Stimulated activated CD8-positive, alpha-beta memory T cell treated with anti-CD3 and anti-CD28 coated beads, Interleukin-12 subunit alpha, Interleukin-12 subunit beta, amount 100 ng/mL, for 24 hours (primary cell): ENCODE data around the gene ANO10.
"Not testable (repeated sequence)": the region's sequence is repeated elsewhere in the genome, so short reads cannot be mapped to it uniquely, and the experiment has no call there.

Experiments
- DNase-seq: peaks from one replicate; pipeline ENCODE4 v3.0.0-alpha.2; 2020; ENCODE audit errors: extremely low read depth

ANO10 gene

DNA sequence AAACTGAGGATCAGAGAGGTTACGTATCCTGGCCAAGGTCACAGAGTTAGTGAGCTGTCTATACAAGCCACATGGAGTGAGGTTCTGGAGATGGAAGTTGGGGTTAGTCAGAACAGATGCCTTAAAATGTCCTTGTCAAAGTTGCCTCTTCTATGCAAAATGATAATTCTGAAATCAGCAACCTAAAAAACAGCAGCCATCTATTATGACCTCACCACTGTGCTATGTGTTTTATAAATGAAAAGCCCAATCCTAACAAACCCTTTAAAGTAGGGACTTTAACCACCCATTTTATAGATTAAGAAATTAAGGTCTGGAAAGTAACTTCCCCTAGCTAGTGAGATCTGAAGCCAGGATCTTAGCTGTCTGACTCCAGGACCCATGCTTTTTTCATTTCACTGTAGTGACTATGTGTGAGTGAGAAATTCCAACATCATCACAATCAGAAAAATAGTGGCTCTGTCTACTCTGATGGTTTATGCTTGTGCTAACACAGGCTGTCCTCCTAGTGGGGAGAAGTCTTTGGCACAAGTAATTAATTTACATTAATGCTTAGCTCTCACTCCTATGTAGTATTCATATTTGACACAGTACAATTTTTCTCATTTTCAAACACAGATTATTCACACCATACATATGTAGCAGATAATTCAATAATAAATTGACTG lies 143.6 kb downstream of the ANO10 start:
- DNase-seq: no peak

DNA sequence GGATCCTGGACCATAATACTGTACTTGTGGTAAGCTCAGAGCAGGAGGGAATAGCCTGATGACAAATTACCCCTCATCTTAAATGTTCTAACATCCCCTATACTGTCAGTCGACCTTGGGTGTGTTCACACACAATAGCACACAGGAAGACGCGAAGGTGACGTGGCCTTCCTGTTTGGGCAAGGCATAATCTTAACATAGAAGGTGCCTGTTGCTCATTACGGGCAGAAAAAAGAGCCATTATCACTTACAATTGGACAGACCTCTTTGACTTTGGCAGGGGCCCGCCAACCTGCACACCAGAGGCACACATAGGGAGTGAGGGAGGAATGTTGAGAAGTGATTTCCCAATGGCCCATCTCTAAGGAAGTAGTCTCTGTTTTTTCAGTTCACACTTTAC lies 144.2 kb downstream of the ANO10 start:
- DNase-seq: peak; percentile 24

DNA sequence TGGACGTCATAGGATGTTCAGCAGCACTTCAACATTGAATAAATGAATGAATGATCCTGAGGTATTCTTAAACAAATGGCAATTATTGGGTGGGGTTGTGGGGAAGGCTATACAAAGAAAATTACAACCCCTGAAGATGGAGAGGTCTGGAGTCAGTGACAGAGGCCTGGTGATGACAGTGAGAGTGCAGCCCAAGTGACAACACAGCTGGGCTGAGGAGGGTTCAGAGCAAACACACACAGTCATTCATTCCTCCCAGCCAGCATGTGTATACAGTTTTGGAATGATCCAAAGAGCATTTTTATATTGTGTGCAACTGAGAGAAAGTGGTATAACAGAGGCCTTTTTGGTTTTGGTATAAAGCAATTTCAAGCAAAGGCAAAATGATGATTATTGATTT lies 148.1 kb downstream of the ANO10 start:
- no peak for DNase-seq

DNA sequence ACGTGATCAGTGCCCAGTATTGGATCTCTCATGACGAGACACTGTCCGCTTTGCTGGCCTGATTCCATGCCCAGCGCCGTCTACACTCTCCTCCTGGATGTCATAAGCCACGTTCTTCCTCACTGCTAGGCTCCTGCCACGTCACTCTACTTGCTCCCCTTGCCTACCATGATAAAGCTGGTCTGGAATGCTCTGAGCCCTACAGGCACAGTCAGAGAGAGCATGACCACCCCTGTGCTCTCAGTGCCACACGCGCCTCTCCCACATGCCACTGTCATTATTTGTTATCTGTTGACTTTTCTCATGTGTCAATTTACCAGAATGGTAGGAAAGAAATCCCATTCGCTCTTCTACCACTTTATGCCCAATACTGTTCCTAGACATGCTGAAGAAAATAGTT lies 148.6 kb downstream of the ANO10 start:
- DNase-seq: no peak

DNA sequence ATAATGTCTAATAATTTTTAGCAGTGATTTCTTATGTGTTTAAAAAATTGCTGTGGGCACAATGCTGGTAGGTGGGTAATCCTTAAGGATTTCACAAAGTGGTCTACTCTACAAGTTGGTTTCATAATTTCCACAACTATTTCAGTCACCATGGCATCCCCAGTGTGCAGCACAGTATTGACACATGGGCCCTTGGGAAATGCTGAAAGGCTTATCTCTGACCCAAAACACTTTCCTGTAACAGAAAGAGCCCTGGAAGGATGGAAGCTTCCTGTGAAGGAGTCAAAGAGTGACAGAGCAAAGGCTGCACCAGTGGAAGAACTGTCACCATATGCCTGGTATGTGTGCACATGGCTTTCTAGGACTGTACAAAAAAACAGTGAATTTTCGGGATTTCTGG lies 153.7 kb downstream of the ANO10 start:
- no peak for DNase-seq

DNA sequence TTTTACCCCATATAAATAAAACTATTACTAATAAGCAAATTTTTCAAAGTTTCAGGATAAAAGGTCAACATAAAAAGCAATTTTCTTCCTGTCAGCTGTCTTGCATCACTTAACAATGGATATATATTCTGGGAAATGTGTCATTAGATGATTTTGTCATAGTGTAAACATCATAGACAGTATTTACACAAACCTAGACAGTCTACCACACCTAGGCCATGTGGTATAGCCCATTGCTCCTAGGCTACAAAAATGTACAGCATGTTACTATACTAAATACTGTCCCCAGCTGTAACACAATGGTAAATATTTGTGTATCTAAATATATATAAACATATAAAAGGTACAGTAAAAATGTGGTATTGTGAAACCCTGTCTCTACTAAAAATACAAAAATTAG lies 156.7 kb downstream of the ANO10 start:
- no peak for DNase-seq

DNA sequence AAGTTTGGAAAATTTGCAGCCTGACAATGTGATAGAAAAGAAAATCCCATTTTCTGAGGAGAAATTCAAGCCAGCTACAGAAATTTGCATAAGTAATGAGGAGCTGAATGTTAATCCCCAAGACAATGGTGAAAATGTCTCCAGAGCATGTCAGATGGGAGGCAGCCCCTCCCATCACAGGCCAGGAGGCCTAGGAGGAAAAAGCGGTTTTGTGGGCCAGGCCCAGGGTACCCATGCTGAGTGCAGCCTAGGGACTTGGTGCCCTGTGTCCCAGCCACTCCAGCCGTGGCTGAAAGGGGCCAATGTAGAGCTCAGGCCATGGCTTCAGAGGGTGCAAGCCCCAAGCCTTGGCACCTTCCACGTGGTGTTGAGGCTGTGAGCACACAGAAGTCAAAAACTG lies 159.2 kb downstream of the ANO10 start:
- DNase-seq: not testable (repeated sequence)

DNA sequence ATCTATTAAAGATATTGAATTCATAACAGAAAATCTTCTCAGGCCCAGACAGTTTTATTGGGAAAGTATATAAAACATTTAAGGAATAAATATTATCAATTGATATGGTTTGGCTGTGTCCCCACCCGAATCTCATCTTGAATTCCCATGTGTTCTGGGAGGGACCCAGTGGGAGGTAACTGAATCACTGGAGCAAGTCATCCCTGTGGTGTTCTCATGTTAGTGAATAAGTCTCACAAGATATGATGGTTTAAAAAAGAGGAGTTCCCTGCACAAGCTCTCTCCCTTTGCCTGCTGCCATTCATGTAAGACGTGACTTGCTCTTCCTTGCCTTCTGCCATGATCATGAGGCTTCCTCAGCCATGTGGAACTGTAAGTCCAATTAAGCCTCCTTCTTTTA lies 160.5 kb downstream of the ANO10 start:
- no peak for DNase-seq

DNA sequence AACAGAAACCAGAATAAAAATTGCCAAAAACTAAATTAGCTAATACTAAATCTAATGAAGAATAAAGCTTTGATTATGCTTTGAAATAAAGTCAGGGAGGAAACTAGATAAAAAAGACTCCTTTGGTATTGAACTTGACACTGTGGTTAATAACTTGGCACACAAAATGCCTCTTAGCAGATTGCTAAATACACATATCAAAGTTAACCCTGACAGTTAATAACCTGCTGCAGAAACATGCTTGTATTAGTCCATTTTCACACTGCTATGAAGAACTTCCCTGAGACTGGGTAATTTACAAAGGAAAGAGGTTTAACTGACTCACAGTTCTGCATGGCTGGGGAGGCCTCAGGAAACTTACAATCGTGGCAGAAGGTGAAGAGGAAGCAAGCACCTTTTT lies 164.8 kb downstream of the ANO10 start:
- DNase-seq: not testable (repeated sequence)

DNA sequence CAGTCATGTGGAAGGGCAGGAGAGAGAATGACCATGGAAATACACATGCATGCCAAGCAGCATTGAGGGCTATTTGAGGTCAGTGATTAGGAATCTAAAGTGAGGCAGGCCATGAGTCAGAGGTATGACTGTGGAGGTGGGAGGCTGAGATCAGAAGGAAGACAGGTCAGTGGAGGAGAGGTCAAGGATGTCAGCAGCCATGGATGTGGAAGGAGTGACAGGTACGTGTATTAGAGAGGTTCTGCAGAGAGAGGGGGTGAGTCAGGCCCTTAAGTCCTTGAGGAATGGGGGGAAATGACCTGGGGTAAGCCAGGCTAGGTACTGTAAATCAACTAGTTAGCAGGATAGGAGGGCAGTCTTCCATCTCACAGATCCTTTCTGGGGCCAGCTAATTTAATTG lies 166.6 kb downstream of the ANO10 start:
- DNase-seq: no peak

DNA sequence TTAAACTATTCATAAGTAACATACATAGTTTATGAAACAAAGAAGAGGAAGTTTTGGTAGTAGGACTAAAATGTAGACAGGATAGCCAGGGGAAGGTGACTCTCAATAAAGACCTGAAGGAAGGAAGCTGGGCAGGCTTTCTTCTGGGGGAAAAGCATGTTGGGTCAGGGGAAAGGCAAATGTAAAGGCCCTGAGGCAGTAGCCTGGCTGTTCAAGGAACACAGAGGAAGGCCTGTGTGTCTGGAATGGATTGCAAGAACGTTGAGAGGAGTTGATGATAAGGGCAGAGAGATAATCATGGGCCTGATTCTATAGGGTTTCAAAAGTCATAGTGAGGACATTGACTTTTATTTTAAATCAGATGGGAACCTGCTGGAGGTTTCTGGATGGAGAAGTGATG lies 167.8 kb downstream of the ANO10 start:
- no peak for DNase-seq

DNA sequence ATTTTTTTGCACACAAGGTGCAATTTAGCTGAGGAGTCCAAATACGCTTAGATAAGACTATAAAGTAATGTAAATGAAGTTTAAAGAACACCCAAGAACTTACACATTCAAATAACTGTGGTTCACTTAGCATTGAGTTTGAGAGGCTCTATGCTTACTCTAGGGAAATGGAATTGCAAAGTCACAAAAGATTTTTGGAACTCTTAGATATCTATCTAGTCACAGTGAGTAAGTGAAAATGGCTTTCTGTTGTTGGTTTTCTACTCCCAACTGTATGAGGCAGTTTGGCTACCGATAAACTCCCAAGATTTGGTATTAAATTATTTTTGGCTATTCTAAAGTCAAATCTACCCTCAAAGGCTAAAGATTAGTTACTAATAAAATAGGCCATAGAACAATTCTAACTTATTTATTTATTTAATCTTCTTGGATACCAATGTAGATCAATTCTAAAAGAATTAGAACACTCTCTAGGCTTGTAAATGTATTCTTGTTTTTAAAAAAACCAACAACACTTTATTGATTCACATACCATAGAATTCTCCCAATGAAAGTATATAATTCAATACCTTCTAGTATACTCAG lies 170.0 kb downstream of the ANO10 start:
- DNase-seq: no peak

DNA sequence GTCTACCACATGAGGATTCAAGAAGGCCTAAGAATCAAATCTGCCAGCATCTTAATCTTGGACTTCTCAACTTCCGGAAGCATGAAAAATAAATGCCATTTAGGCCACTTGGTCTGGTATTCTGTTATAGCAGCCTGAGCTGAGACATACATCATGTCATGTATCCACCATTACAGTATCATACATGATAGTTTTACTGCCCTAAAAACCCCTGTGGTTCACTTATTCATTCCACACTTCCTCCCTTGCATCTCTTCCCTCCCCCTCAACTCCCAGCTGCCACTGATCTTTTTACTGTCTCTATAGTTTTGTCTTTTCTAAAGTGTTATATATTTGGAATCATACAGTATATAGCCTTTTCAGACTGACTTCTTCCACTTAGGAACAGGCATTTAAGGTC lies 173.7 kb downstream of the ANO10 start:
- no peak for DNase-seq

DNA sequence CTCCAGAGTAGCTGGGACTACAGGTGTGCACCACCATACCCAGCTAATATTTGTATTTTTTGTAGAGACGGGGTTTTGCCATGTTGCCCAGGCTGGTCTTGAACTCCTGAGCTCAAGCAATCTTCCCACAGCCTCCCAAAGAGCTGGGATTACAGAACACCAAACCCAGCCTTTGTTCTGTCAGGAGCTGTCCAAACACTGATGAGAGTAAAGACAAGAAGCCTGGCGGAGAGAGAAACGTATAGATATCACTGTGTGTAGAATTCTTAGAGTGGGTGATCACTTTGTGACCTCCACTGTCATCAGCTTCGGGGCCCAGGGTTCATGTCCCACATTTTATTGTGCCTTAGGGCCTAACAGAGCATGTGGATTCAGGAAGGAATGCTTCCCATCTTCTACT lies 176.0 kb downstream of the ANO10 start:
- DNase-seq: no peak

DNA sequence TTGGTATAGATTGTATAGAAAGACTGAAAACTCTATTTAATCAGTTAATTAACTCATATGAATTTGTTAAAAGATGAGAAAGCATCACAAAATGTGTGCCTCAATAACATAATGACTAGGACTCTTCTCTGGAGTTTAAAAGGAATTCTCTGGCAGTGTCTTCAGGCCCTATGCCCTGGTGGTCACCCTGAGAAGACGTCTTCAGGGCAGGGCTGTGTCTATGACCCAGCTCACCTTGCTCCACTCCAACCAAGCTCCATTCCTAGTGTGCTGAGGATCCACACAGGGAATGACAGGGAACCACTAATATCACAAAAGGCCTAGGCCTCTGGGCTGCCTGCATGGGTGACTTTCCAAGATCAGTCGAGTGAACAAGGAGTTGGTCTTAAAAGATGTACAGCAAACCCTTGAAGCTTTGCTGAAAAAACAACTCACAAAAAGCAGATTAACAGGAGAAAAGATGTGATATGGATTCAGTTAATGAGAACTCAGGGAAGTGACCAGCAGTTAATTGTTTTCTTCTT lies 178.9 kb downstream of the ANO10 start:
- no peak for DNase-seq

DNA sequence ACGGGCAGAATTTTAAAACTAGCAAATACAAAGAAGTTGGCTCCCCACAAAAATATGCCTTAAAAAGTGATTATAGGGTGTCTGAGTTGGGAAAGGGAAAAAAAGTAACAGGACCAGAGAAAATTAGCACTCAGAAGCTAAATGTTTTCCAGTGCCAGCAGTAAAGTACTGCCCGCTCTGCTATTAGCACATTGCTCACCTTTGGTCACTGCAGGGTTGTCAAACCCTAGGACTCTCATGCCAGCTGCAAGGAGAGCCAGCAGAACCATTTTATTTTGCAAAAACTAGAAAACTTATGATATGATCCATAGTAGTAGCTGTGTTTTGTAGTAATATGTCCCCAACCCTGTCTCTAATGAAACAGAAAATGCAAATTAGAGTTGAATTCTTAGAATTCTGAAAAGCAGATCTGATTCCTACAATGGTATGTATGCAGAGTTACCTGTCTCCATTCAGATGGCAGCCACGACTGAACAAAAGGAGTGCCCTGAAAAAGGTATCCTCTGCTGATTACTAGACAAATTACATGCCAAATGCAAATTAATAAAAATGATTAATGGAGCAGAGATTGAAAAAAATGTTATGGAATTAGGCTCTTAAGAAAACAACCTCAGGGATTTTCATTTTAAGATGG lies 185.2 kb downstream of the ANO10 start:
- no peak for DNase-seq

DNA sequence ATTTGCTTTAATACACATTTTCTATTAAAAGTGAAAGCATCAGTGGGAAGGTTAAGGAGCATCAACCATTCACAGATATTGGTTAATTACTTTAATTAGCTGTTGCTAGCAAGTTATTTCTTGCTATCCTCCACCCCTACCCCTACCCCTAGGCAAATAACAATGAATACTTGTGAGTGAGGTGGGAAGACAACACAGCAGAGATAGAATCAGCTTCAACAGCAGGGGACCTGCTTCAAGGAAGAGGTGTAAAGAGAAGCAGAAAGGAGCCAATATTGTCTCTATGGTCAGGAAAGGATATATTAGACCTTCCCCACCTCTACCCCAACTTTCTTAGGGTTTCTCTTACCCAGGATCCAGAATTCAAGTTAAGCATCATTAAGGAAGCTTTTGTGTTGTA lies 186.1 kb downstream of the ANO10 start:
- no peak for DNase-seq

DNA sequence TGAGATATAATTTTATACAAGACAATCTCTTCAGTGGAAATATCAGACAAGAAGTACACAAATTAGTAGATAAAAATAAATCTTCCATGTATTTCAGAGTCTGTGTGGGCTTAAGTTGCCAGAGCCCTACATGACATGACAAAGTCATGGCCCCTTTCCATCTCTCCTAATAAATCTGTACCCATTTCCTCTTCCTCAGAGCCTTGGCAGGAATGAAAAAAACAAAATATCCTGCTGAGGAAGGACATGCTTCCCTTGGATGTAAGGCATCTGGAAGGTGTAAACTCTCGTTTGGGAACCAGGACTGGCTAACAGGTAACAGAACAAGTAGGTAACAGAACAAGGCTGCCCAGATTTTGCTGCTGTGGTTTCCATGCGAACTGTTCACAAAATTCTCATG lies 187.4 kb downstream of the ANO10 start:
- DNase-seq: no peak

DNA sequence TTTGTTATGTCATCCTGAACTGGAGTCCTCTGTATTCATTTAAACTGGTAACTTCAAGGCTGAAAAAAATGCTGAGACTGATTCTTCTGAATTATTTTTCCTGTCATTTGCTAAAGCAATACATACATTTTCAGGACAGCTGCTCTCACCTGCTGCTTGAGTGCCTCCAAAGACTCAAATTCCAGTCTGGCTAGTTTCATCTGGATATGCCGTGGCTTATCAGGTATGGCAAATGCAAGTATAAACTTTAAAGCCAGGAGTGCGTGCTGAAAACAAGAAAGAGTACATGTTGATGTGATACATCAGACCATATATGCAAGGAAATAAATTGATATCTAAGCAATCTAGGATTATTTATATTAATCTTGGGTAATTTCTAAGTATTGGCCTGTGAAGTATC lies 189.3 kb downstream of the ANO10 start:
- no peak for DNase-seq

DNA sequence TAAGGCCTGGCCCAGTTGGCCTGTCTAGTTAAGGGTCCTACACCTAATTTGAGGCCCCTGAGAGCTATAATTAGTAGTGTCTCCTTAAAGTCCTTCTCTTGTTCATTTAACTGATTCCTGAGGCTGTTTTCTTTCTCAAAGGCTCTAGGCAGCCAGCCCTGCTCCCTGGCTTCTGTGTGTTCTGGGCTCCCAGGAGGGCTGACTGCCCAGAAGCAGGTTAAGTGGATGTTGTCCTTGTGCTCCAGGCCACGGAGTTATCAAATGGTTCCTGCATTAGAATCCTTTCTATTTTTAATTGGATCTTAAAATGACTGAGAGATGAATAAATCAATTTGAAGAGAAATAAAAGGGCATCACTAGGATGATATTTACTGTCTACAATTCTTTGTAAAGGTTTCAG lies 195.4 kb downstream of the ANO10 start:
- DNase-seq: no peak

DNA sequence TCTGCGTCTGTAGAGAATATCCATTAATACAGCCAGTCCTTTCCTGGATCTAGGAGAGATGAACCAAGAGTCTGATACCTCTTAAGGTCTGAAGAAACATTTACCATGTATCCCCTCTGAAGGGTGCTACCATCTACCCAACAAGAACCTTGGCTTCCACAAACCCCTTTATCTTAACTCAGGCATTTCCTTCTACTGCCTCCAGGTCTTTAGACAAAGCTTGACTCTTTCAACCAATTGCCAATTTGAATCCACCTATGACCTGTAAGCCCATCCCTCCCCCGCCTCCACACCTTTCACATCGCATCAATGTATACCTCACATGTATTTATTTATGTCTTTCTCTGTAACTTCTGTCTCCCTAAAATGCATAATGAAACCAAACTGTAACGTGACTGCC lies 196.0 kb downstream of the ANO10 start:
- DNase-seq: no peak

DNA sequence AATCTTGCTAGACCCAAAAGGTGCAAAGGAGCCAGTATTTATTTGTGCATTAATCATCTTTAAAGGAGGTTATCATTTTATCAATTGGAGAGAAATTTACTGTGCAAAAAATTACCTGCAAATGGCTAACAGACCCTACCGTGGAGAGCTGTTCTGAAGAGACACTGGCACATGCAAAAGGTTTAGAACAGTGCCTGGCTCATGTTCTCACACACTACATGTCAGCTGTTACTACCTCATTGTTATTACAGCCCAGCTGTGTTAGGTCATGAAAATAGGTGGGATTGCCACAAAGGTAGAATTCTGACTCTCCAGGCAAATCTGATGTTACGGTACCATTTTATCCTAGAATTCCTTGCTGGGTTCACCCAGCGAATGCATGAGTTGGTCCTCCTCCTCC lies 198.2 kb downstream of the ANO10 start:
- DNase-seq: no peak

DNA sequence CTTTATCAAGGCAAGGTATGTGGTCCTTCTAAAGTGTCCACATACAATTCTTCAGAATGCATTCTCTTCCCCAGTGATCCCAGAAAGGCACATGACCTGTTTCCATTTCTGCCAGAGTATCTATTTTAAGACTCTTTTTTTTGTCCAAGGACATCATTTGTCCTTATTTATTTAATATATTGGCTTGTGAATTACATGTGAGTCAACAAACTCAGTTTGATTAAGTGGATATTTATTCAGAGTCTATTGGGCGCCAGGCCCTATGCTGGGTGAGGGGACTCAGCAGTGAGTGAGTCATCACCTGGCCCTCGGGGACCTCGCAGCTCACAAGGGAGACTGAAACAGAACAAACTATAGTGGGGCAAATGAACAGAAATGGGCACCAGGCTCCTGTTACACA lies 198.7 kb downstream of the ANO10 start:
- DNase-seq: no peak
